ENCODE measurements around the gene CSMD2.
"Not testable (repeated sequence)": the region's sequence is repeated elsewhere in the genome, so short reads cannot be mapped to it uniquely, and the experiment has no call there.

The CSMD2 gene

DNA sequence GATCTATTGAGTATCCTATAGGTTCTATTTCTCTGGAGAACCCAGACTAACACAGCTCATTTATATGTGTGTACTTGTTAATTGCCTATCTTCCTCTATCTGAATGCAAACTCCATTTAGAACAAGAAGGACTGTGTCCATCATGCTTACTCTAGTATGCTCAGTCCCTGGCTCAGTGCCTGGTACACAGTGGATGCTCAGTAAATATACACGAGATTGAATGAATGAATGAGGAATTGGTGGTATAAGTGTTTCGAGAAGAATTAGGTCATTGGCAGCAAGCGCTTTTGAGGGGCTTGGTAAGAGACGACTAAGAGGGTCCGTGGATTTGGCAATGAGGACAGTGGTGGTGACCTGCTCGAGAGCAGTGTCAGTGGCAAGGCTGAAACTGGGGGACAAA, 112.5 kb downstream of the CSMD2 start:
- no peak for DNase-seq (ENCODE audit: low spot score)

GRCh38 chr1:34050709-34051485, 114.1 kb downstream of the CSMD2 start:
- no peak for DNase-seq (ENCODE audit: low spot score)

DNA sequence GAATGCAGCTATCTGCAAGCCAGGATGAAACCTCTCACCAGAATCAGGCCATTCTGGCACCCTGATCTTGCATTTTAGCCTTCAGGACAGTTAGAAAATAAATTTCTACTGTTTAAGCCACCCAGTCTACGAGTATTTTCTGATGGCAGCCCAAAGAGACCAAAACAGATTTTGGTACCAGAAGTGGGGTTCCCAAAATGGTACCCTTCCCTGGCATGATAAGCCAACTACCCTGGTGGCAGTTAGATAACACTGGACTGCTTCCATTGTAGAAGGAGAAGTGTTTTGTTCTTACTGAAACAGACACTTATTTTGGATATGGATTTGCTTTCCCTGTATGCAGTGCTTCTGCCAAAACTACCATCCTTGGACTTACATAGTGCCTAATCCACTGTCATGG, 115.0 kb downstream of the CSMD2 start:
- no peak for DNase-seq (ENCODE audit: low spot score)

- no peak for DNase-seq (ENCODE audit: low spot score)
Observed at GRCh38 chr1:34049477-34049876, 115.6 kb downstream of the CSMD2 start.

DNA sequence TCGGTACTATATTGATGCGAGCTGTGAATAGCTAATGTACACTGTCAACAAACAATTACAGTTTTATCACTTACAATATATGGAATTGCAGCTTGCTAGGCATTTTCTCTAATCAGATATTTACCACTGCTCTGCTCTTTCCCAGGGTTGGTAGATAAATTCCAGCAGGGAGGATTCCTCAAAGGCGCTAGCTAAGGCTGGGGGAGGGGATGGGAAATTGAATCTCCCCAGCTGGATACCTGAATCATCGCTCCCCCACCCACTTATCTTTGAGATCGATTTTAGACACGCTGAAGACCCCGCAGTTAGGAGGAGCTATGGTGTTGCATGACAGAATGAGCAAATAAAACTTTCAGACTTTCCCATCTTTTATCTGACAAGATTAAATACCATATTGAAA, 127.2 kb downstream of the CSMD2 start:
- DNase-seq (ENCODE audit: low spot score), result no peak

- DNase-seq (ENCODE audit: low spot score), result no peak
Observed at GRCh38 chr1:34037109-34037508, 127.9 kb downstream of the CSMD2 start.

GRCh38 chr1:34034036-34034435, 131.0 kb downstream of the CSMD2 start:
- DNase-seq (ENCODE audit: low spot score), result no peak

DNA sequence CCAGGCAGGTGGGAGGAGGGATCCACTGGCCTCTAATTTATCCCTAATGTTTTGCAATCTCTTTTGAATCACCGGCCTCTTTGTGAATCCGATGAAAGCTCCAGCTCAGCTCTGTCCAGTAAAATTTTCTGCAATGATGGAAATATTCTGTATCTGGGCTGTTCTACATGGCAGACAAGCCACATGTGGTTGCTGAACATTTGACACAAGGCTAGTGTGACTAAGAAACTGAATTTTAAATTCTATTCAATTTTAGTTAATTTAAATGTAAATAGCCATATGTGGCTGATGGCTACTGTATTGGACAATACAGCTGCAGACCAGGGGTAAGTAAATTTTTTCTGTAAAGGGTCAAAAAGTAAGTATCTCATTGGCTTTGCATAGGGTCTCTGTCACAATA, 135.1 kb downstream of the CSMD2 start:
- no peak for DNase-seq (ENCODE audit: low spot score)

DNA sequence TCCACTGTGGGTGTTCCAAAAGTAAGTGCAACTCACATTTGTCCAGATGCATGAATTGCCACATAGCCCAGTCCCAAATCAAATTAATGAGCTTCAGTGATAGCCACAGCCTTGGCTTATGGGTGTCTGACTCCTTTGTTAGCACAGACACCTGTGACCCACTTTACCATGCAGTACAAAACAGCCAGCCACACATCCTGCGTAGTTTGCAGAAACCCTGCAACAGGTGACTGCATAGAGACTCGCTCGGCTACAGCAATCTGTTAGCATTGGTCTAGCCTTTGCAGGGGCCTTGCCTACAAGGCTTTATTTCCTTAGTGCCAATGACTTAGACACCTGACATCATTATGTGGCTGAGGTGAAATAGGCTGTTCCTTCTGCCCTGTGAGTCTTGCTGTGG, 135.5 kb downstream of the CSMD2 start:
- DNase-seq (ENCODE audit: low spot score), result no peak

- no peak for DNase-seq (ENCODE audit: low spot score)
Observed at GRCh38 chr1:34028381-34029055, 136.5 kb downstream of the CSMD2 start.

GRCh38 chr1:34025675-34026074, 139.4 kb downstream of the CSMD2 start:
- no peak for DNase-seq (ENCODE audit: low spot score)

DNA sequence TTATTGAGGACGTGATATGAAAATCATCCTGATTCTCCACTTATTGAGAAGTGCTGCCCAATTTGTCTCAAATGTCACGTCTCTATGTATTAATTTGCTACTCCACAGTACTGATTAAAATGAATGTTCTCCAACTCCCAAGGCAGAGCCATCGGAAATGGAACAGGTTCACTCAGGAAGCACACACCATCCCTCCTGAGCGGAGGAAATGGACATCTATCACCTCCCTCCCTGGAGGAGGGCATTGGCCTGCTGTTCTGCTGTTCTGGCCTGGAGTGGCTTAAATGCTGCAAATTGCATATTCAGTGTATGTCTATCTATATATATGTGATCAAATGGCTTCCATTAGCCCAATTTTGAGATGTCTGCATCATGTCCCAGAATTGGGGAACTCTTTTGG, 140.5 kb downstream of the CSMD2 start:
- no peak for DNase-seq (ENCODE audit: low spot score)

DNA sequence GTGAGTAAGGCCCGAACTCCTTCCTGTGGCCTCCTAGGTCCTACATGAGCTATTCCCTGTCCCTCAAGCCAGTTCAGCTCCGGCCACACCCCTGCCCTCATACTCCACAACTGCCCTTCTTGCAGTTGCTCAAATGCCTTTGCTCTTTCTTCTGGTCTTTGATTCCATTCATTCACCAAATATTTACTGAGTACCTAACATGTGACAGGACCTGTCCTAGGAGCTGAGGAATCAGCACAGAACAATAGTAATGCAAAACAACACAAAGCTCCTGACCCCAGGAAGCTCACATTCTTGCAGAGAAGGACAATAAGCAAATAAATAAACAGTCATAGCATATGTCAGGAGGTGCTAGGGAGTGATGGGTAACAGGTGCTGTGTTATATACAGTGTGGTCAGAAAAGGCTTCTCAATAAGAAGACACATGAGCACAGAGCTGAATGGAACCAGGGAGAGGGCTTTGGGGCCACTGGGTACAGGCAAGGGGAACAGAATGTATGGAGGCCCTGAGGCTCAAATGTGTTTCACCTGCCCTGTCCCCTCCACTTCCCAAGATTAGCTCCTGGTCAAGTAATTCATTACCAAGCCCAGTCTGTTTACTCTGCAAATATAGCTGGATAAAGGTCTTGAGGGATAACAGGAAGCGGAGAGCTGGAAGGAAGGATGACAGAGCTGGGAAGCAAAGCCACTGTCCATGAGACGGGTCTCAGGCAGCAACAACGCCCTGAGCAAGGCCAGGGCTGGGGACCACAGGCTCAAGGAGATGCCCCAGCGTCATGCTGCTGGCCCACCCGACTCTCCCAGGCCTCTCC, 145.1 kb downstream of the CSMD2 start:
- DNase-seq (ENCODE audit: low spot score), result no peak

DNA sequence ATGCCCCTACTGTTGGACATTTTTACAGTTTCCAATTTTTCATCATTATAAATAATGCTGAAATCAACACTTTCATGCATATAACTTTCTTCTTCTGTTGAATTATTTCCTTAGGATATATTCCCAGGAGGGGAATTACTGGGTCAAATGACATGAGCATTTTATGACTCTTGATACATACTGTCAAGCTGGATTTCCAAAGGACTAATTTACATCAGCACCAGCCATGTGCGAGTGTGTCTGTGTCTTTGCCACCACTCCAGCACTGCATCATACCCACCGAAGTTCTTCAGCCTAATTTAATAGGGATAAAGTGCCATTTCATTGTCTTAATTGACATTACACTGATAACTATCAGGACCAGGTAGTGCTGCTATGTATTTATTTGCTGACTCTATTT, 146.7 kb downstream of the CSMD2 start:
- no peak for DNase-seq (ENCODE audit: low spot score)

- DNase-seq (ENCODE audit: low spot score), result not testable (repeated sequence)
Observed at GRCh38 chr1:34016281-34016680, 148.7 kb downstream of the CSMD2 start.

- DNase-seq (ENCODE audit: low spot score), result no peak
Observed at GRCh38 chr1:34013958-34014737, 150.9 kb downstream of the CSMD2 start.

DNA sequence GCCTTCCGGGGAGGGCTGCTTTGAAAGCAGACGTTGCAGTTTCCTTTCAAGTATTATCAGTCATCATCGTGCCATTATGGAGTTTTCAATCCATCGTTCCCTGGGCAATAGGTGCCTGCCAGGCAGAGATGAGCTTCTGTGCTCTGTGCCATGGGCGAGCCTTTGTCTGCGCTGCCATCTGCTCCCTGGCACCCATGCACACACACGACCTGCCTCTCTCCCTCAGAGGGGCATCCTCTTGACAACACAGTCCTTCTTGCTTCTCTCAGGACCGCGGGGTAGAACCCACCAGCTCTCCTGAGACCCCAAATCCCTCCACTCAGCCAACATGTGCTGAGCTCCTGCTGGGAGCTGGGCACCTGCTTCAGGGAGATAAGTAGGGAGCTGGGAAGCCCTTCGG, 151.9 kb downstream of the CSMD2 start:
- no peak for DNase-seq (ENCODE audit: low spot score)

- no peak for DNase-seq (ENCODE audit: low spot score)
Observed at GRCh38 chr1:34009340-34009985, 155.6 kb downstream of the CSMD2 start.

- DNase-seq (ENCODE audit: low spot score), result no peak
Observed at GRCh38 chr1:34007760-34008159, 157.3 kb downstream of the CSMD2 start.

DNA sequence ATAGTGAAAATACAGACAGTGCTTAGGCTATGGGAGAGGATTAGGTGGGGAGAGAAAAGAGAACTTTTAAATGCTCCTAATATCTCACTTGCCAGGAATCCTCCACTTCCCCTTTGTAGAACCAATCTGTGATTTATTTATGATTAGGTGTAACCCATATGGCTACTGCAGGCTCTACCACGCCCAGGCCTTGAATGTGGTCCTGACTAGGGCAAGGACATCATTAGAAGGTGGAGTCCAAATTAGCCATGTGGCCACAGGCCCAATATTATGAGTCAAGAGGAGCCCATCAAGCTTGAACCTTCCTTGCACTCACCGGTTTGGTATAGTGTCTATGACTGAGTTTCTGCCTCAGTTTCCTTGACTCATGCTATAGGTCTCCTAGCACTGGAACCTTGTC, 159.7 kb downstream of the CSMD2 start:
- no peak for DNase-seq (ENCODE audit: low spot score)

DNA sequence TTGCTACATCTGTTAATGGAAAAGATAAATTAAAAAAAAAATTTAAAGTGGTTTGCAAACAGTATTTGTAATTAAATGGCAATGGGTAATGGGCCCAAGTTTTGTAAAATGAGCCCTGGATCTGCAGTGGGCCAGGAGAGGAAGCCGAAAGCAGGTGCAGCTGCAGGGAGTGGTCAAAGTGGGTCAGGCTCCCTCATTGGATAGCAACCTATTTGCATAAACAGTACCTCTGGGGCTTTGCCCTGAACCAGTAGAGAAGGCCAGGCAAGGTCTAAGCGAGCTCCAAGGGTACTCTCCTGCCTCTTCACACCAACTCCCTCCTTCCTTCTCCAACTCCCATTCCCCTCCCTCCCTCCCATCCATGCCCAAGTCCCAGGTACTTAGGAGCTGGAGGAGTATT, 162.2 kb downstream of the CSMD2 start:
- DNase-seq (ENCODE audit: low spot score), result no peak

Data from D341Med (cell line).